RWPE1 (cell line): ENCODE results near the gene CPN1.

Experiments used
- CTCF ChIA-PET: fragments of 350-600 bp; sonication (Branson Sonifier 250); formaldehyde crosslinking; extraction: SDS; loops from one replicate; lab custom pipeline; 2021; lab: Yijun Ruan, JAX
- POLR2A ChIA-PET: fragments of 400-600 bp; formaldehyde crosslinking; extraction: SDS; loops from one replicate; lab custom pipeline; 2020; ENCODE audit warnings: antibody characterized with exemption; ENCODE audit not compliant: low non-redundant PET; lab: Yijun Ruan, JAX
- DNase-seq: peaks from one replicate; pipeline ENCODE4 v3.0.0; 2012; ENCODE audit warnings: low spot score
- H3K27ac ChIP-seq: fragments of 450-650 bp; 2 replicates; pipeline ENCODE4 v1.5.1; 2017
- CTCF ChIP-seq: fragments of 450-650 bp; conservative IDR thresholded peaks from 2 replicates; pipeline ENCODE4 v1.5.1; 2017; ENCODE audit warnings: low read depth, mild to moderate bottlenecking

CPN1 gene

GRCh38 chr10:100120550-100120949 is 38.9 kb upstream of the CPN1 start:
- ChIA-PET POLR2A (no interaction called here), CTCF (no interaction called here)
- no peak overlapping the region for H3K27ac ChIP-seq
- no peak for TF ChIP-seq CTCF
- DNase-seq, result no peak

GRCh38 chr10:100119726-100120125 is 38.1 kb upstream of the CPN1 start:
- TF ChIP-seq CTCF, result no peak
- CTCF ChIA-PET, result no interaction called here
- DNase-seq, result no peak
- H3K27ac ChIP-seq, result no peak overlapping the region
- POLR2A ChIA-PET, result no interaction called here

GRCh38 chr10:100114976-100115770 is 33.5 kb upstream of the CPN1 start:
- ChIA-PET POLR2A (no interaction called here), CTCF (no interaction called here)
- TF ChIP-seq CTCF, result no peak
- no peak overlapping the region for H3K27ac ChIP-seq
- DNase-seq, result no peak

GRCh38 chr10:100114460-100114859 is 32.8 kb upstream of the CPN1 start:
- H3K27ac ChIP-seq, result no peak overlapping the region
- no peak for DNase-seq
- TF ChIP-seq CTCF, result no peak
- POLR2A ChIA-PET, result no interaction called here
- CTCF ChIA-PET, result no interaction called here

- ChIA-PET CTCF (interaction anchor here (0.6 to 0.9 kb wide), 3 partner anchors 34 to 1684 kb away, joined by 3 read pairs; no protein-coding TSS in a partner anchor), POLR2A (no interaction called here)
- TF ChIP-seq CTCF, result no peak
- no peak overlapping the region for H3K27ac ChIP-seq
- no peak for DNase-seq
Observed at GRCh38 chr10:100109670-100110069, 28.0 kb upstream of the CPN1 start.

GRCh38 chr10:100106865-100107264 is 25.2 kb upstream of the CPN1 start:
- TF ChIP-seq CTCF, result no peak

More at GRCh38 chr10:100106865-100107264, 25.2 kb upstream of the CPN1 start:
- ChIA-PET POLR2A (no interaction called here), CTCF (interaction anchor here (0.6 kb wide), 1 partner anchor 671 kb away, joined by 3 read pairs; no protein-coding TSS in a partner anchor)
- no peak overlapping the region for H3K27ac ChIP-seq
- no peak for DNase-seq
